Measurements from ENCODE around the gene KIAA0513.

GRCh38 chr16:84992717-84993075 lies 34.9 kb upstream of the KIAA0513 start:
- TF ChIP-seq, protein P1, sequence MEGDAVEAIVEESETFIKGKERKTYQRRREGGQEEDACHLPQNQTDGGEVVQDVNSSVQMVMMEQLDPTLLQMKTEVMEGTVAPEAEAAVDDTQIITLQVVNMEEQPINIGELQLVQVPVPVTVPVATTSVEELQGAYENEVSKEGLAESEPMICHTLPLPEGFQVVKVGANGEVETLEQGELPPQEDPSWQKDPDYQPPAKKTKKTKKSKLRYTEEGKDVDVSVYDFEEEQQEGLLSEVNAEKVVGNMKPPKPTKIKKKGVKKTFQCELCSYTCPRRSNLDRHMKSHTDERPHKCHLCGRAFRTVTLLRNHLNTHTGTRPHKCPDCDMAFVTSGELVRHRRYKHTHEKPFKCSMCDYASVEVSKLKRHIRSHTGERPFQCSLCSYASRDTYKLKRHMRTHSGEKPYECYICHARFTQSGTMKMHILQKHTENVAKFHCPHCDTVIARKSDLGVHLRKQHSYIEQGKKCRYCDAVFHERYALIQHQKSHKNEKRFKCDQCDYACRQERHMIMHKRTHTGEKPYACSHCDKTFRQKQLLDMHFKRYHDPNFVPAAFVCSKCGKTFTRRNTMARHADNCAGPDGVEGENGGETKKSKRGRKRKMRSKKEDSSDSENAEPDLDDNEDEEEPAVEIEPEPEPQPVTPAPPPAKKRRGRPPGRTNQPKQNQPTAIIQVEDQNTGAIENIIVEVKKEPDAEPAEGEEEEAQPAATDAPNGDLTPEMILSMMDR (IDR thresholded peaks at IDR 0.05), result no peak
- no peak for TF ChIP-seq POLR2A (IDR thresholded peaks at IDR 0.05)

Measured in thyroid gland (tissue), 4 donors.